ENCODE data around the gene ERBB2. TPM values are rescaled to one million over a fixed set of nuclear protein-coding genes. Genes with fewer than 3 reads are reported as not detected.
A peak's percentile ranks its signal among the peaks of the same experiment; 100 is the strongest.

Gene ERBB2
- total and polyA plus RNA-seq, 2 of the 13 experiments (the other 11 are each of a cell fraction or from before 2014, with no cell fraction given) = 57.7 to 64.1 TPM

DNA sequence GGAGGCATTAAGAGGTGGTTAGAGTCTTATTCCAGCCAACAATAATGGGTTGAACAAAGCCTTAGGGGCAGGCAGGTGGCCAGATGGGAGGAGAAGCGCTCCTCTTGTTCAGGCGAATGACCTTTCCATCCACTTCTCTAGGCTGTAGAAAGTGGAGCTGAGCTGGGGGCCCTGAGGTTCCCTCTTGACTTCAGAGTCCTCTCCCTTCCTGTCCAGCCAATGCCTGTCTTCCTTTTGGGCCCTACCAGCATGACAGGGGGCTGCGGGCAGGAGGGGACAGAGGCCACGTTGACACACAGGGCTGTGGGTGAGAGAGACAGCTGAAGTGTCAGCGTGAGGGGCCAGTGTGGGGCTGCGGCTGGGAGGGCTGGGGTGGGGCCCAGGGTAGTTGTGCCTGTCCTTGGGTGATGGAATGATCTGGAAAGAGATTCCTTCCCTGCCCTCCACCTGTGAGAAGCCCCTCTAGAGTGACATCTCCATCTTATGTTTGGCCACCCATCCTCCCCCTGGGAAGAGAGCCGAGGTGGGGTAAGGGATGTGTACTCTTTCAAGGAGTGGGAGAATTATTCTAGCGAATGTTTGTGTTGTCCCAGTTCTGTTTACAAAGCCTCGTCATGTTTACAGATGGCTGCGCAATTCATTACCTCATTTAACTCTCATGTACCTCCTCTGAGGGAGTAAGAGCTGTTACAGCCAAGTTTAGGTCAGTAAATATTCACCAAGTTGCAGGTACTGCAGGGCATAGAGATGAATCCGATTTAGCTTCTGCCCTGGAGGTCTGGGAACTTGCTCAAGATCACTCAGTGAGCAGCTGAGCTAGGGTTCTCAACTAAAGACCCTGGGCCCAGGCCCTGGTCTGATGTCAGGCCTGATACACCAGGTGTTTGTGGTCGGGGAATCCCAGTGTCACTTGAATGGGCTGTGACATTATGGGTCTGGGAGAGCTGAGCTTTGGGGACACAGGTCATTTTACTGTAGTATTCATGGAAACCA is 3.3 kb downstream of the ERBB2 start (continued):
- TF ChIP-seq CHD2 (IDR thresholded peaks at IDR 0.05; ENCODE audit: low read depth, low read length) (0 out of 2 replicates have a peak, but pooled peaks have one; percentile 21), IRF2 (CRISPR knock-in tag; IDR thresholded peaks at IDR 0.05) (0 out of 2 replicates have a peak, but pooled peaks have one; percentile 20), SSRP1 (CRISPR knock-in tag; IDR thresholded peaks at IDR 0.05) (no peak; the same call in none of the 2 replicates), ZNF713 (CRISPR knock-in tag; IDR thresholded peaks at IDR 0.05) (no peak), FOXP1 (IDR thresholded peaks at IDR 0.05) (peak; percentile 98), FOXP1 (CRISPR knock-in tag; IDR thresholded peaks at IDR 0.05) (peak; percentile 99), ZBTB1 (CRISPR knock-in tag; IDR thresholded peaks at IDR 0.05; ENCODE audit: borderline replicate concordance) (no peak), ARID4A (CRISPR knock-in tag; IDR thresholded peaks at IDR 0.05; ENCODE audit: borderline replicate concordance) (peak; percentile 92), CENPX (CRISPR knock-in tag; IDR thresholded peaks at IDR 0.05) (no peak), HNRNPH1 (optimal IDR thresholded peaks at IDR 0.05; ENCODE audit: low read depth, low read length) (no peak), HCFC1 (IDR thresholded peaks at IDR 0.05; ENCODE audit: low read depth, low read length) (no peak), TARDBP (CRISPR knock-in tag; IDR thresholded peaks at IDR 0.05) (peak; percentile 82), ZBTB39 (CRISPR knock-in tag; IDR thresholded peaks at IDR 0.05) (no peak), HINFP (CRISPR knock-in tag; IDR thresholded peaks at IDR 0.05; ENCODE audit: low read depth) (peak; percentile 77), ZNF691 (CRISPR knock-in tag; IDR thresholded peaks at IDR 0.05; ENCODE audit: borderline replicate concordance, low read depth) (peak; percentile 93), SMAD9 (CRISPR knock-in tag; IDR thresholded peaks at IDR 0.05) (no peak)
- TF ChIP-seq, protein P1, sequence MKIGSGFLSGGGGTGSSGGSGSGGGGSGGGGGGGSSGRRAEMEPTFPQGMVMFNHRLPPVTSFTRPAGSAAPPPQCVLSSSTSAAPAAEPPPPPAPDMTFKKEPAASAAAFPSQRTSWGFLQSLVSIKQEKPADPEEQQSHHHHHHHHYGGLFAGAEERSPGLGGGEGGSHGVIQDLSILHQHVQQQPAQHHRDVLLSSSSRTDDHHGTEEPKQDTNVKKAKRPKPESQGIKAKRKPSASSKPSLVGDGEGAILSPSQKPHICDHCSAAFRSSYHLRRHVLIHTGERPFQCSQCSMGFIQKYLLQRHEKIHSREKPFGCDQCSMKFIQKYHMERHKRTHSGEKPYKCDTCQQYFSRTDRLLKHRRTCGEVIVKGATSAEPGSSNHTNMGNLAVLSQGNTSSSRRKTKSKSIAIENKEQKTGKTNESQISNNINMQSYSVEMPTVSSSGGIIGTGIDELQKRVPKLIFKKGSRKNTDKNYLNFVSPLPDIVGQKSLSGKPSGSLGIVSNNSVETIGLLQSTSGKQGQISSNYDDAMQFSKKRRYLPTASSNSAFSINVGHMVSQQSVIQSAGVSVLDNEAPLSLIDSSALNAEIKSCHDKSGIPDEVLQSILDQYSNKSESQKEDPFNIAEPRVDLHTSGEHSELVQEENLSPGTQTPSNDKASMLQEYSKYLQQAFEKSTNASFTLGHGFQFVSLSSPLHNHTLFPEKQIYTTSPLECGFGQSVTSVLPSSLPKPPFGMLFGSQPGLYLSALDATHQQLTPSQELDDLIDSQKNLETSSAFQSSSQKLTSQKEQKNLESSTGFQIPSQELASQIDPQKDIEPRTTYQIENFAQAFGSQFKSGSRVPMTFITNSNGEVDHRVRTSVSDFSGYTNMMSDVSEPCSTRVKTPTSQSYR (CRISPR knock-in tag; IDR thresholded peaks at IDR 0.05; ENCODE audit: borderline replicate concordance) = no peak
